H1 (cell line): ENCODE measurements around the gene PHACTR2. TPM values are rescaled to one million over a fixed set of nuclear protein-coding genes. Genes with fewer than 3 reads are reported as not detected.

ENCODE experiments used
- EGR1 ChIP-seq: IDR thresholded peaks from 2 replicates; pipeline ENCODE4 v1.6.1; 2011; ENCODE audit warnings: low read depth, low read length, borderline replicate concordance
- GTF2F1 ChIP-seq: IDR thresholded peaks from 2 replicates; pipeline ENCODE4 v1.6.1; 2012; ENCODE audit warnings: low read depth, low read length, improper control_type of control experiment, borderline replicate concordance
- KDM4A ChIP-seq: IDR thresholded peaks from one replicate; pipeline ENCODE4 v1.7.1; 2012; ENCODE audit warnings: low read depth, mild to moderate bottlenecking, moderate library complexity, low read length, inconsistent platforms; ENCODE audit not compliant: severe bottlenecking
- POLR2AphosphoS5 ChIP-seq: IDR thresholded peaks from 2 replicates; pipeline ENCODE4 v1.6.1; 2011; ENCODE audit warnings: low read depth, low read length
- SUZ12 ChIP-seq: fragments of 200-600 bp; sonication (generic); IDR thresholded peaks from 2 replicates; pipeline ENCODE4 v1.6.1; 2012; ENCODE audit warnings: mild to moderate bottlenecking, inconsistent platforms, low read length, moderate library complexity, mixed read lengths
- TCF12 ChIP-seq: IDR thresholded peaks from 2 replicates; pipeline ENCODE4 v1.6.1; 2011; ENCODE audit warnings: low read depth, mild to moderate bottlenecking, low read length
- polyA plus RNA-seq, 7 experiments: library from polyadenylated mRNA; depleted of rRNA in 3 of 7; stranded (reverse) in 5 of 7; unstranded in 2 of 7; fragments of >200 nt in 5 of 7; fragments of 200-250 nt in 2 of 7; gene quantifications; 1 replicate in 5 of 7; 2 replicates in 1 of 7; 4 replicates in 1 of 7; pipeline versions ENCODE4 v1.2.1 to v1.2.3, GENCODE V29; 2011 to 2013; ENCODE audit warnings: missing spikeins in 2 of 7, mixed read lengths in 2 of 7
- total RNA-seq: library from RNA; stranded (reverse); fragmentation: NEBNext Ultra II Directional; extraction: Animal tissue kit (Norgen Biotek cat#: 25700); gene quantifications from 2 replicates; pipeline ENCODE4 v1.2.1, GENCODE V29; 2021

Gene PHACTR2
- total and polyA plus RNA-seq, 2 of the 8 experiments (the other 6 are each of a cell fraction or from before 2014, with no cell fraction given), result 16.9 to 131 TPM

GRCh38 chr6:143677577-143677890 lies 231 bp upstream of the PHACTR2 start (continued):
- TF ChIP-seq KDM4A (no peak), EGR1 (no peak), GTF2F1 (no peak), SUZ12 (no peak), TCF12 (no peak), POLR2AphosphoS5 (no peak)
